Stomach (tissue), 9 donors: Measurements from ENCODE around the gene B4GALT5. TPM values are rescaled to one million over a fixed set of nuclear protein-coding genes. Genes with fewer than 3 reads are reported as not detected.

Experiments
- DNase-seq, 2 donors: peaks; one replicate each; pipeline versions ENCODE4 v3.0.0 to v3.0.0-alpha.2; 2013 to 2019
- H3K27ac ChIP-seq, 5 donors: fragments of 200-600 bp in 4 of 5; sonication (generic) in 4 of 5; one replicate each; pipeline ENCODE4 v1.5.1; 2013 to 2019; ENCODE audit warnings: mild to moderate bottlenecking in 1 of 5, moderate library complexity in 1 of 5
- H3K27me3 ChIP-seq, 3 donors: fragments of 200-600 bp; sonication (generic); one replicate each; pipeline ENCODE4 v1.5.1; 2017 to 2019; ENCODE audit warnings: mixed run types in 1 of 3
- H3K36me3 ChIP-seq, 4 donors: fragments of 200-600 bp; sonication (generic); 1 replicate in 3 of 4; 2 replicates in 1 of 4; pipeline ENCODE4 v1.5.1; 2016 to 2019
- H3K4me1 ChIP-seq, 4 donors: fragments of 200-600 bp; sonication (generic); one replicate each; pipeline ENCODE4 v1.5.1; 2016 to 2019
- H3K4me3 ChIP-seq, 4 donors: fragments of 200-600 bp; sonication (generic) in 3 of 4; one replicate each; pipeline ENCODE4 v1.5.1; 2016 to 2019; ENCODE audit warnings: mild to moderate bottlenecking in 1 of 4
- H3K9me3 ChIP-seq, 4 donors: fragments of 200-600 bp; sonication (generic); one replicate each; pipeline ENCODE4 v1.5.1; 2016 to 2019
- EP300 ChIP-seq: sonication (generic); formaldehyde crosslinking; IDR thresholded peaks from one replicate; pipeline ENCODE4 v1.6.1; 2017; ENCODE audit warnings: antibody characterized with exemption
- POLR2A ChIP-seq, 4 donors: fragments of 450-650 bp; IDR thresholded peaks; one replicate each; pipeline ENCODE4 v1.6.1; 2016; ENCODE audit warnings: antibody characterized with exemption in 4 of 4, control low read depth in 2 of 4, mild to moderate bottlenecking in 1 of 4, moderate library complexity in 1 of 4
- POLR2AphosphoS5 ChIP-seq, 3 donors: sonication (generic); formaldehyde crosslinking; IDR thresholded peaks; one replicate each; pipeline ENCODE4 v1.6.1; 2016; ENCODE audit warnings: antibody characterized with exemption in 3 of 3
- WGBS, 5 donors: extraction: QIAGEN DNeasy Blood & Tissue Kit in 3 of 5; methylation state at CpG; one replicate each; pipeline versions ENCODE4 v1.1.5 to v1.1.7; 2013 to 2018; 5-methylcytosine and 5-hydroxymethylcytosine counted together
- intact Hi-C: fragments of 100-400 bp; cut with DNase I; formaldehyde crosslinking; loops from one replicate; pipeline ENCODE4 v1.15.1; 2023; ENCODE audit warnings: low total_unique reads
- polyA plus RNA-seq, 3 donors: library from polyadenylated mRNA; stranded (reverse); fragments of 200-250 nt; gene quantifications; one replicate each; pipeline ENCODE4 v1.2.3, GENCODE V29; 2013
- total RNA-seq, 5 donors: library from RNA; depleted of rRNA; stranded (reverse); fragments of >200 nt; gene quantifications; one replicate each; pipeline versions ENCODE4 v1.1.0 to v1.2.3, GENCODE V29; 2014 to 2016
- TF ChIP-seq, protein P1 (sequence below), 7 experiments: fragments of 450-650 bp in 4 of 7; fragments of 200-600 bp in 3 of 7; sonication (generic) in 3 of 7; IDR thresholded peaks; one replicate each; pipeline ENCODE4 v1.5.1; 2016 to 2019; ENCODE audit warnings: antibody characterized with exemption in 7 of 7, control low read depth in 2 of 7, mild to moderate bottlenecking in 1 of 7
- donor health status: healthy with polysubstance abuse.
- donor health status: Bipolar disorder and iron deficiency.
- donor health status: healthy.

Gene B4GALT5
- total and polyA plus RNA-seq, 8 donors, result 7.5 to 40.0 (median 21.5) TPM

GRCh38 chr20:49750611-49751396, 37.1 kb upstream of the B4GALT5 start:
- Histone ChIP-seq H3K27me3 (no peaks in the 10 kb centered on the region), H3K9me3 (no peaks in the 10 kb centered on the region), H3K4me1 (peaks cover 5 to 20% (median 13%) of the 10 kb centered on the region in 4 donors), H3K36me3 (no peaks in the 10 kb centered on the region), H3K4me3 (no peak overlapping the region), H3K27ac (peak overlapping the region in 2 of 5 donors; percentile 14 to 52)
- no peak for DNase-seq
- intact Hi-C loops, result no loop called here
- WGBS, 5 donors, result 76 to 80% (median 78%) methylated on average over 10 to 12 of the region's 12 CpGs
- no peak for TF ChIP-seq EP300
- TF ChIP-seq, protein P1, sequence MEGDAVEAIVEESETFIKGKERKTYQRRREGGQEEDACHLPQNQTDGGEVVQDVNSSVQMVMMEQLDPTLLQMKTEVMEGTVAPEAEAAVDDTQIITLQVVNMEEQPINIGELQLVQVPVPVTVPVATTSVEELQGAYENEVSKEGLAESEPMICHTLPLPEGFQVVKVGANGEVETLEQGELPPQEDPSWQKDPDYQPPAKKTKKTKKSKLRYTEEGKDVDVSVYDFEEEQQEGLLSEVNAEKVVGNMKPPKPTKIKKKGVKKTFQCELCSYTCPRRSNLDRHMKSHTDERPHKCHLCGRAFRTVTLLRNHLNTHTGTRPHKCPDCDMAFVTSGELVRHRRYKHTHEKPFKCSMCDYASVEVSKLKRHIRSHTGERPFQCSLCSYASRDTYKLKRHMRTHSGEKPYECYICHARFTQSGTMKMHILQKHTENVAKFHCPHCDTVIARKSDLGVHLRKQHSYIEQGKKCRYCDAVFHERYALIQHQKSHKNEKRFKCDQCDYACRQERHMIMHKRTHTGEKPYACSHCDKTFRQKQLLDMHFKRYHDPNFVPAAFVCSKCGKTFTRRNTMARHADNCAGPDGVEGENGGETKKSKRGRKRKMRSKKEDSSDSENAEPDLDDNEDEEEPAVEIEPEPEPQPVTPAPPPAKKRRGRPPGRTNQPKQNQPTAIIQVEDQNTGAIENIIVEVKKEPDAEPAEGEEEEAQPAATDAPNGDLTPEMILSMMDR (IDR thresholded peaks at IDR 0.05), result no peak
- no peak for TF ChIP-seq POLR2AphosphoS5 (IDR thresholded peaks at IDR 0.05)
- TF ChIP-seq POLR2A (IDR thresholded peaks at IDR 0.05), result no peak

GRCh38 chr20:49749625-49750024, 35.9 kb upstream of the B4GALT5 start:
- 82 to 93% (median 85%) methylated on average over 1 of the region's 1 CpG for WGBS, 5 donors
- Histone ChIP-seq H3K4me1 (peaks cover 5 to 20% (median 13%) of the 10 kb centered on the region in 4 donors), H3K4me3 (no peak overlapping the region), H3K27ac (no peak overlapping the region), H3K36me3 (no peaks in the 10 kb centered on the region), H3K27me3 (no peaks in the 10 kb centered on the region), H3K9me3 (no peaks in the 10 kb centered on the region)
- TF ChIP-seq POLR2AphosphoS5 (IDR thresholded peaks at IDR 0.05) (no peak), EP300 (no peak), POLR2A (IDR thresholded peaks at IDR 0.05) (no peak)
- TF ChIP-seq, protein P1 (IDR thresholded peaks at IDR 0.05), result no peak
- no peak for DNase-seq
- intact Hi-C loops, result no loop called here

GRCh38 chr20:49748525-49748838, 34.8 kb upstream of the B4GALT5 start:
- 95 to 97% (median 96%) methylated on average over 3 of the region's 3 CpGs for WGBS, 5 donors
- peaks cover 5 to 20% (median 13%) of the 10 kb centered on the region in 4 donors for H3K4me1 ChIP-seq
- H3K36me3 ChIP-seq, result no peaks in the 10 kb centered on the region
- H3K9me3 ChIP-seq, result no peaks in the 10 kb centered on the region
- TF ChIP-seq POLR2A (IDR thresholded peaks at IDR 0.05) (no peak), EP300 (no peak), POLR2AphosphoS5 (IDR thresholded peaks at IDR 0.05) (no peak)
- TF ChIP-seq, protein P1 (IDR thresholded peaks at IDR 0.05), result no peak
- H3K4me3 ChIP-seq, result no peak overlapping the region
- no peaks in the 10 kb centered on the region for H3K27me3 ChIP-seq
- intact Hi-C loops, result no loop called here
- H3K27ac ChIP-seq, result peak overlapping the region in 4 of 5 donors; percentile 60 to 79 (median 72)
- DNase-seq, result no peak

- Histone ChIP-seq H3K9me3 (no peaks in the 10 kb centered on the region), H3K4me1 (peaks cover 5 to 20% (median 13%) of the 10 kb centered on the region in 4 donors), H3K27me3 (no peaks in the 10 kb centered on the region), H3K27ac (peak overlapping the region; percentile 28 to 79 (median 72)), H3K36me3 (no peaks in the 10 kb centered on the region), H3K4me3 (no peak overlapping the region)
- 31 to 46% (median 37%) methylated on average over 10 of the region's 10 CpGs for WGBS, 5 donors
- TF ChIP-seq POLR2AphosphoS5 (IDR thresholded peaks at IDR 0.05), result peak in 2 of 3 donors; percentile 25 to 71
- TF ChIP-seq, protein P1 (IDR thresholded peaks at IDR 0.05), result no peak
- intact Hi-C loops, result no loop called here
- peak; percentile 78 to 81 for DNase-seq
These were observed 34.2 kb upstream of the B4GALT5 start for GRCh38 chr20:49747707-49748524.
